NAMALWA (cell line): ENCODE results near the gene PAPPA.

Source experiments
- DNase-seq: peaks from one replicate; pipeline ENCODE4 v3.0.0-alpha.2; 2015; ENCODE audit warnings: low spot score

Gene PAPPA

GRCh38 chr9:116422119-116422979 lies 268.8 kb downstream of the PAPPA start:
- no peak for DNase-seq

GRCh38 chr9:116423149-116423548 lies 269.6 kb downstream of the PAPPA start:
- DNase-seq, result no peak

- no peak for DNase-seq
These were observed 271.7 kb downstream of the PAPPA start for GRCh38 chr9:116425244-116425643.

DNA sequence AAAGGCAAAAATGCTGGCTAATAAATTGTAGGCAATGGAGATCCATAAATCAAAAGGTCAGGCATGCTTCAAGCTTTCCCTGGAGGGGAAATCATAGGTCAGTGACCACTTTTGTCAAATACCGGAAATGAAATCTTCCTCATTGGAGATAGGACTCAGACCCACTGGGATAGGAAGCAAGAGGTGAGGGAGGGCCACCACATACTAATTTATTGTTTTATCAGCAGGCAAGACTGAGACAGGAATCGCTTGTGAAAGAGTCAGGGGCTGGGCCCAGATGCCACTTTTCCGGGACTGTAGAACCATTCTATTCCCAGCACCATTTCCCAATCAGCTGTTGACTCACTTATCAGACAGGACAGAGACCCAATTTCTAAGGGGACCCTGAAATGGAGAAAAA lies 277.3 kb downstream of the PAPPA start:
- no peak for DNase-seq

DNA sequence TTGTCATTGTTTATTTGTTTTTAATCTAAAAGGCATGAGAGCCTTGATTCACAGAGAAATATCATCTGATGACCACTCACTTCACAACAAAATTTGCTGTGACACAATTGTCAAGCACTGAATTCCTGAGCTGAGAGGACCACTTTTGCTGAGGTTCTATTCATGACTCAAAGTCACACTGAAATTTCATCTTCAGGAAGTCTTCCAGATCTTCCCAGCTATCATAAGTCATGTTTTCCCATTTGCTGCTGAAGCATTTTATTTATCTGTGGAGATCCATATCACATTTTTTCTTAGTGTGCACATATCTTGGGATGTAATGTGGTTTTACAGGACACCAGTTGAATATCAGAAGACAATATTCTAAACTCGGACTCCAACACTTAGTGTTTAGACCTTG lies 278.5 kb downstream of the PAPPA start:
- DNase-seq, result no peak

DNA sequence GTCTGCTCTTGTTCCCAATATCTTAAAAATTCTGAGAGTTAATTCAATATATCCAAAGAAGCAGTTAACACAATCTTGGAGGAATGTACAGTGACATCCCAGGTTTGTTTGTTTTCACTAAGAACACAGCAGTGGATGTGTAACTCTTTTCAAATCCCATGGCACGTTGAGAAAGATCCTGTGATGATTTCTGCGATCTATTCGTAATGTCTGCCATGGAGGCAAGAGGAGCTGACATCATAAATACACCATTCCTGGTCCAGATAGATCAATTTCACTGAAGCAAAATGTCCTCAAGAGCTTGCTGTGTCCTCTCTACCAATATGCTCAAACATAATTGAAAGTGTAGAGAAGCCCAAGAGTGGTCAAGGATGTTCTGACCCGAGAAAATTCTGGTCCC lies 280.7 kb downstream of the PAPPA start:
- DNase-seq, result no peak

- DNase-seq, result no peak
These were observed 282.1 kb downstream of the PAPPA start for GRCh38 chr9:116435706-116436105.

- no peak for DNase-seq
These were observed 282.5 kb downstream of the PAPPA start for GRCh38 chr9:116436121-116436520.

GRCh38 chr9:116437411-116438370 lies 284.1 kb downstream of the PAPPA start:
- no peak for DNase-seq

DNA sequence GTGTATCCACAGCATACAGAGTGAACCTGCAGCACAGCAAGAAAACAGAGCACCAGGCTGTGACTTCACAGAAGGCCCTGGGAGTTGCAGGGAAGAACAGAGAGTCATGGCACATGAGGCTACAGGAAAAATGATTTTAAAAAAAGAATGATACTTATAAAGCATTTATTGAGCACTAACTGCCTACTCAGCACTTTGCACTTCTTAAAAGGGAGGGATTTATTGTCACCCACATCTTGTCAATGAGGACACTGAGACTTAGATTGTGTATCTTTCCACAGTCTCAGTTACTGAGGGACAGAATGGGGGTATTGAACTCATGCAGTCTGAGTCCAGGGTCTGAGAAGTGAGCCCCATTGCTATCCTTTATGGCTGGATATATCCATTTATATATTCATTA lies 288.9 kb downstream of the PAPPA start:
- no peak for DNase-seq

GRCh38 chr9:116447934-116448333 lies 294.3 kb downstream of the PAPPA start:
- no peak for DNase-seq

DNA sequence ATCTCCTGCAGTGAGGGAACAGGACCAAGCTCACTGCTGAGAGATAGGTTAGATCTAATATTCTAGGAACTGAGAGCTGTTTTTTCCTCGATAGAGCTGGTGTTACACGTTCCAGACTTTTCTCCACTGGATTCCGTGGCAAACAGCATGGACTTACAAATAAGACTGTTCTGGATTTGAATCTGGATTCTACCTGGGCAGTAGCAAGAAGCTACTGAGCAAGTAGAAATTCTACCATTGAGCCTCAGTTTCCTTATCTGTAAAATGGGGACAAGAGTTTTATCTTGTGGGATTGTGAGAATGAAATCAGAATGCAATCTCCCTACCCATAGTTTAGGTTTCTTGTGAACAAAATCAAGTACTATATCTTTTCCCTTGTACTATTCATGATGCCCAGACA lies 294.8 kb downstream of the PAPPA start:
- no peak for DNase-seq

DNA sequence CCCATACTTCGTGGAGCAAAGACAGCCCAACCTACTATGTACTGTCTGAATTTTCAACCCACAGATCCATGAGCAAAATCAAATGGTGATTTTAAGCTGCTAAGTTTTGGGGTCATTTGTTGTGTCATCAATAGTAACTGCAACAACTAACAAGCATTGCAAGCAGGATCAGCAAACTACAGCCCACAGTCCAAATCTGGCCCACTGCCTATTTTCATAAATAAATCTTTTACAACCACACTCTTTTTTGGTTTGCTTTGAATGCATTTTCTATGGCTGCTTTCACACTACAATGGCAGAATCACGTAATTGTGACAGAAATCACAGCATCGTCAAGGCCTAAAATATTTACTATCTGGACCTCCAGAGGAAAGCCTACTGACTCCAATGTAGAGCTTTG lies 296.4 kb downstream of the PAPPA start:
- no peak for DNase-seq

DNA sequence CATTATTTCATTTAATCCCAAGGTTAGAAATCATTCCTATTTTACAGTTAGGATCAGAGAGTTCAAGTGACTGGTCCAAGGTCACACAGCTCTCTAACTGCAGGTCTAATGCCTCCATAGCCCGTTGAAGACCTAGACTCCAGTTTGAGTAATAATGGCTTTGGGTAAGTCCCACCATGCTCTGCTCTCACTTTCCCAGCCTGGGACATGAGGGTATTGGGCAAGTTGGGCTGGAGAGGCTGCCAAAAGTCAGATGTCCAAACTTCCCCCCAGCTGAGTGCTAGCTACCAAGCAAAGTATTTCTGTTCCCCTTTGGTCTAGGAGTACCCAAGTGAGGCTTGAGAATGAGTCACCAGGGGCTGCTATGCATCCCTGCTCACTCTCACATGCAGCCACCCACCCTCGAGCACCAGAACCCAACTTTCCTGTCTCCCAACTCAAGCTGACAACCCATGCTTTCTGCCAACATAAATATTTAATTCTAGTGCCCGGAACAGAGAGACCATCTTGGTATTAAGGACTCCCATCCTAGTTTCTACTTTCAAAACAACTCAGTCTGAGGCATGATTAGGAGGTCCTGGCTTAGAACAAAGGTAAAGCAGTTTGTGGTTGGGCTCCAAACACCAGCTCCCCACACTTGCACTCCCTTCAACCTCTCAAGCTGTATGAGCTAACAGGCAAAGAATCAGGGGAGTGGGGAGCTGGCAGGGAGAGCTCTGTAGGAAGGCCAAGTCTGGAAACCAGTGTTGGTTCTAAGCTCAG lies 297.0 kb downstream of the PAPPA start:
- no peak for DNase-seq

- no peak for DNase-seq
These were observed 298.0 kb downstream of the PAPPA start for GRCh38 chr9:116451500-116452115.
